HCT116 (cell line): ENCODE results near the gene CDC42EP4. TPM values are rescaled to one million over a fixed set of nuclear protein-coding genes. Genes with fewer than 3 reads are reported as not detected.

Source experiments
- ATAC-seq: fragments of 200-7000 bp; cut with Tn5 transposase; 2 replicates; pipeline ENCODE4 v1.9.1; 2020; ENCODE audit warnings: mild to moderate bottlenecking, moderate library complexity
- BruUV-seq: library from RNA; stranded (reverse); fragments of 400-500 nt; replicated peaks from 2 replicates; lab custom pipeline; 2021; lab: Mats Ljungman, UMichigan
- CTCF ChIA-PET: fragments of 300-600 bp; sonication (Branson Sonifier 250); formaldehyde crosslinking; loops from one replicate; lab custom pipeline; 2021; ENCODE audit warnings: antibody characterized with exemption; lab: Charles Lee
- POLR2A ChIA-PET: fragments of 300-600, 350-600 bp; sonication (Branson Sonifier 250); formaldehyde crosslinking; loops from one replicate; lab custom pipeline; 2021; ENCODE audit warnings: antibody characterized with exemption; lab: Charles Lee
- RAD21 ChIA-PET, 2 experiments: fragments of 300-600 bp; sonication (Branson Sonifier 250); formaldehyde crosslinking; loops; one replicate each; lab custom pipeline; 2023; ENCODE audit warnings: low total read pairs in 2 of 2; ENCODE audit not compliant: uncharacterized antibody in 2 of 2, unreplicated experiment in 2 of 2, low non-redundant PET in 1 of 2; lab: Charles Lee
- DNase-seq: peaks from one replicate; pipeline ENCODE4 v3.0.0-alpha.2; 2010; ENCODE audit warnings: low read depth, low spot score
- H2AFZ ChIP-seq: fragments of 200-600 bp; shearing (Covaris generic), sonication (generic); 2 replicates; pipeline ENCODE4 v1.6.1; 2017; ENCODE audit warnings: low read depth, mixed run types, mixed read lengths, antibody characterized with exemption, low read length; ENCODE audit not compliant: poor library complexity, severe bottlenecking
- H3K27ac ChIP-seq: 2 replicates; pipeline ENCODE4 v1.5.1; 2012; ENCODE audit warnings: low read depth, low read length
- H3K27me3 ChIP-seq: fragments of 200-600 bp; sonication (generic); 2 replicates; pipeline ENCODE4 v1.6.1; 2016; ENCODE audit warnings: mixed run types, low read length, mixed read lengths; ENCODE audit not compliant: insufficient read depth
- H3K36me3 ChIP-seq, 2 experiments: fragments of 200-500 bp in 1 of 2; fragments of 200-600 bp in 1 of 2; sonication (Bioruptor generic) in 1 of 2; sonication (generic) in 1 of 2; 2 replicates each; pipeline versions ENCODE4 v1.5.1 to v1.6.1; 2014 to 2016; ENCODE audit warnings: low read length in 2 of 2, inconsistent platforms in 1 of 2, mixed read lengths in 1 of 2, mixed run types in 1 of 2; ENCODE audit not compliant: insufficient read depth in 2 of 2, control insufficient read depth in 1 of 2
- H3K4me1 ChIP-seq, 2 experiments: fragments of 200-600 bp in 1 of 2; sonication (generic) in 1 of 2; 2 replicates each; pipeline versions ENCODE4 v1.5.1 to v1.6.1; 2012 to 2017; ENCODE audit warnings: low read length in 2 of 2, inconsistent platforms in 1 of 2, mild to moderate bottlenecking in 1 of 2, mixed read lengths in 1 of 2, mixed run types in 1 of 2, moderate library complexity in 1 of 2; ENCODE audit not compliant: insufficient read depth in 2 of 2, control insufficient read depth in 1 of 2
- H3K4me2 ChIP-seq: fragments of 200-600 bp; sonication (generic); 2 replicates; pipeline ENCODE4 v1.6.1; 2017; ENCODE audit warnings: mixed run types, low read length, mixed read lengths
- H3K4me3 ChIP-seq, 2 experiments: fragments of 200-600 bp in 1 of 2; sonication (generic) in 1 of 2; replicated peaks in 1 of 2; 2 replicates each; pipeline ENCODE4 v1.5.1; 2011 to 2016; ENCODE audit warnings: low read length in 2 of 2, control low read depth in 1 of 2, low read depth in 1 of 2, mild to moderate bottlenecking in 1 of 2, mixed read lengths in 1 of 2, mixed run types in 1 of 2
- H3K79me2 ChIP-seq: fragments of 200-600 bp; sonication (generic); 2 replicates; pipeline ENCODE4 v1.6.1; 2017; ENCODE audit warnings: mild to moderate bottlenecking, mixed run types, low read length, moderate library complexity, mixed read lengths; ENCODE audit not compliant: insufficient read depth
- H3K9ac ChIP-seq: fragments of 200-600 bp; sonication (generic); 2 replicates; pipeline ENCODE4 v1.6.1; 2016; ENCODE audit warnings: low read length, mixed read lengths
- H3K9me2 ChIP-seq: fragments of 200-600 bp; sonication (generic), shearing (Covaris generic); 2 replicates; pipeline ENCODE4 v1.6.1; 2017; ENCODE audit warnings: mixed run types, mild to moderate bottlenecking, moderate library complexity; ENCODE audit not compliant: insufficient read depth
- H3K9me3 ChIP-seq, 2 experiments: fragments of 200-500 bp in 1 of 2; fragments of 200-600 bp in 1 of 2; sonication (Bioruptor generic) in 1 of 2; sonication (generic) in 1 of 2; 2 replicates each; pipeline ENCODE4 v1.6.1; 2014 to 2017; ENCODE audit warnings: low read length in 2 of 2, mixed read lengths in 2 of 2, inconsistent platforms in 1 of 2, low read depth in 1 of 2, mild to moderate bottlenecking in 1 of 2, mixed run types in 1 of 2, moderate library complexity in 1 of 2; ENCODE audit not compliant: control insufficient read depth in 1 of 2, insufficient read depth in 1 of 2
- H4K20me1 ChIP-seq: fragments of 200-600 bp; sonication (generic), shearing (Covaris generic); 2 replicates; pipeline ENCODE4 v1.6.1; 2017; ENCODE audit warnings: mixed run types, mild to moderate bottlenecking, moderate library complexity; ENCODE audit not compliant: insufficient read depth
- CBX3 ChIP-seq: IDR thresholded peaks from 2 replicates; pipeline ENCODE4 v1.6.1; 2012; ENCODE audit warnings: low read depth
- CEBPB ChIP-seq: IDR thresholded peaks from 2 replicates; pipeline ENCODE4 v1.6.1; 2012; ENCODE audit warnings: low read depth
- EGR1 ChIP-seq: IDR thresholded peaks from 2 replicates; pipeline ENCODE4 v1.6.1; 2012; ENCODE audit warnings: low read depth
- ELF1 ChIP-seq: IDR thresholded peaks from 2 replicates; pipeline ENCODE4 v1.6.1; 2012; ENCODE audit warnings: low read depth, borderline replicate concordance
- SIN3A ChIP-seq: IDR thresholded peaks from 2 replicates; pipeline ENCODE4 v1.6.1; 2012; ENCODE audit warnings: low read depth
- SP1 ChIP-seq: IDR thresholded peaks from 2 replicates; pipeline ENCODE4 v1.6.1; 2012; ENCODE audit warnings: low read depth
- TCF7L2 ChIP-seq: IDR thresholded peaks from 2 replicates; pipeline ENCODE4 v1.7.0; 2011; ENCODE audit warnings: borderline replicate concordance, inconsistent platforms; ENCODE audit not compliant: insufficient read depth, insufficient read length; ENCODE audit errors: extremely low read depth
- intact Hi-C: fragments of 100-400 bp; cut with micrococcal nuclease; formaldehyde crosslinking; loops from 2 replicates; pipeline ENCODE4 v1.10.0; 2022
- total RNA-seq: library from RNA; stranded (reverse); gene quantifications from one replicate; pipeline ENCODE4 v1.2.1, GENCODE V29; 2021; ENCODE audit not compliant: unreplicated experiment
- TF ChIP-seq, protein P1 (sequence below), 3 experiments: fragments of 200-600 bp in 1 of 3; sonication (generic) in 1 of 3; IDR thresholded peaks in 2 of 3; conservative IDR thresholded peaks in 1 of 3; 2 replicates each; pipeline ENCODE4 v1.5.1; 2012 to 2017; ENCODE audit warnings: low read depth in 2 of 3, low read length in 2 of 3, antibody characterized with exemption in 1 of 3, borderline replicate concordance in 1 of 3, control low read depth in 1 of 3, mild to moderate bottlenecking in 1 of 3, mixed read lengths in 1 of 3, mixed run types in 1 of 3, moderate library complexity in 1 of 3; ENCODE audit not compliant: insufficient read depth in 1 of 3
- TF ChIP-seq, protein P2 (sequence below): IDR thresholded peaks from 2 replicates; pipeline ENCODE4 v1.6.1; 2012
- TF ChIP-seq, protein P3 (sequence below): IDR thresholded peaks from 2 replicates; pipeline ENCODE4 v1.6.1; 2012; ENCODE audit warnings: low read depth

The CDC42EP4 gene
- total RNA-seq, 1 experiment from 2014 or later: 54.9 TPM

DNA sequence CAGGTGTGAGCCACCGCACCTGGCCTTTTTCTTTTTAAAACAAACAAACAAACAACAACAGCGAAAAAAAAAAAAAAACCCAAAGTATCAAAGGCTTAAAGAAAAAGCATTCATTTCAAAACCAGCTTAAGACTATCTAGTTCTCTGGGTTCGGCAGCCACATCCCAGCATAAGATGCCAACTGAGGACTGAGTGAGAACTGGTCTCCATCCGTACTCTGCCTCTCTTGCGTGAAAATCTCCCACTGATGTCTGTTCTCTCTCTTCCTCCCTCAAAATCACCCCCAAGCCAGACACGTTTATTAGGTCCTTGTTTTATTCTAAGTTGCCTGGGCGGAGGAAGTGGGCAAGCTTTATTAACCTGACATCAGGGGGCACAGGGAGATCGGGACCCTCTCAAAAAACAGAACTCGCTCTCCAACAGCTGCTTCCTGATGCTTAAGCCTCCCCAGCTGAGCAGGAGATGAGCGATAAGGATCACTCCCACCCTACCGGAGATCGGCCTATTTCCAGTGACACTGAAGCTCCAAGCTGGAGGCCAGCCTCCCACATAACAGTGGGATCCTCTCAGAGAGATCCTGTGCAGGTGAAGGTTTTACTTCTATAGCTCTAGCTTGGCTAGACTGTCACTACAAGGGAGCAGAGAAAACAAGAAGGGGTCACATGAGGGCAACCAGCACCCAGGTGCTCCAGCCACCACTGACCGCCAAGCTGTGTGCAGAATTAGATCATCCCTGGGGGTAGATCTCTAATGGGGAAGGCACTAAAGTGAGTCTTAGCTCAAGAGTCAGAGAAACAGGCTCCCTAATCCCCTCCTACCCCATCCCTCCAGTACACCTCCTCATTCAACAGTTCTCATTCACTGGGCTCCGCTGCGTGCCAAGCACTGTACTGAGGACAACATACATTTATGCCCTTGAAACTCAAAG lies 13.6 kb downstream of the CDC42EP4 start:
- POLR2A ChIA-PET: interaction anchor here (2.0 to 3.4 kb wide), 2 partner anchors 10 to 13 kb away, joined by 8 to 15 read pairs; partner anchors contain the start of gene CDC42EP4
- H2AFZ ChIP-seq: no peak overlapping the region
- no peak overlapping the region for H3K27ac ChIP-seq
- no peak overlapping the region for H3K9ac ChIP-seq
- no peaks in the 10 kb centered on the region for H4K20me1 ChIP-seq
- no peaks in the 10 kb centered on the region for H3K36me3 ChIP-seq
- BruUV-seq: no TSS peak
- RAD21 ChIA-PET: no interaction called here
- H3K27me3 ChIP-seq: no peaks in the 10 kb centered on the region
- peaks cover 47 to 63% of the 10 kb centered on the region in 2 experiments for H3K4me1 ChIP-seq
- ATAC-seq (no peak), DNase-seq (no peak)
- no peak overlapping the region for H3K4me3 ChIP-seq
- peaks cover 86% of the 10 kb centered on the region for H3K79me2 ChIP-seq
- no peaks in the 10 kb centered on the region for H3K9me2 ChIP-seq
- intact Hi-C loops: no loop called here
- no peak overlapping the region for H3K4me2 ChIP-seq
- H3K9me3 ChIP-seq: no peaks in the 10 kb centered on the region
- TF ChIP-seq EGR1 (no peak), TCF7L2 (no peak), ELF1 (no peak), CEBPB (no peak), SIN3A (no peak), SP1 (no peak), CBX3 (no peak)
- TF ChIP-seq, protein P1, sequence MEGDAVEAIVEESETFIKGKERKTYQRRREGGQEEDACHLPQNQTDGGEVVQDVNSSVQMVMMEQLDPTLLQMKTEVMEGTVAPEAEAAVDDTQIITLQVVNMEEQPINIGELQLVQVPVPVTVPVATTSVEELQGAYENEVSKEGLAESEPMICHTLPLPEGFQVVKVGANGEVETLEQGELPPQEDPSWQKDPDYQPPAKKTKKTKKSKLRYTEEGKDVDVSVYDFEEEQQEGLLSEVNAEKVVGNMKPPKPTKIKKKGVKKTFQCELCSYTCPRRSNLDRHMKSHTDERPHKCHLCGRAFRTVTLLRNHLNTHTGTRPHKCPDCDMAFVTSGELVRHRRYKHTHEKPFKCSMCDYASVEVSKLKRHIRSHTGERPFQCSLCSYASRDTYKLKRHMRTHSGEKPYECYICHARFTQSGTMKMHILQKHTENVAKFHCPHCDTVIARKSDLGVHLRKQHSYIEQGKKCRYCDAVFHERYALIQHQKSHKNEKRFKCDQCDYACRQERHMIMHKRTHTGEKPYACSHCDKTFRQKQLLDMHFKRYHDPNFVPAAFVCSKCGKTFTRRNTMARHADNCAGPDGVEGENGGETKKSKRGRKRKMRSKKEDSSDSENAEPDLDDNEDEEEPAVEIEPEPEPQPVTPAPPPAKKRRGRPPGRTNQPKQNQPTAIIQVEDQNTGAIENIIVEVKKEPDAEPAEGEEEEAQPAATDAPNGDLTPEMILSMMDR (IDR thresholded peaks at IDR 0.05 in 2 of 3, conservative IDR thresholded peaks at IDR 0.05 in 1 of 3; ENCODE audit: borderline replicate concordance in 1 of 3, insufficient read depth in 1 of 3, low read depth in 2 of 3, low read length in 2 of 3): no peak
- TF ChIP-seq, protein P2, sequence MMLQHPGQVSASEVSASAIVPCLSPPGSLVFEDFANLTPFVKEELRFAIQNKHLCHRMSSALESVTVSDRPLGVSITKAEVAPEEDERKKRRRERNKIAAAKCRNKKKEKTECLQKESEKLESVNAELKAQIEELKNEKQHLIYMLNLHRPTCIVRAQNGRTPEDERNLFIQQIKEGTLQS: no peak
- TF ChIP-seq, protein P3, sequence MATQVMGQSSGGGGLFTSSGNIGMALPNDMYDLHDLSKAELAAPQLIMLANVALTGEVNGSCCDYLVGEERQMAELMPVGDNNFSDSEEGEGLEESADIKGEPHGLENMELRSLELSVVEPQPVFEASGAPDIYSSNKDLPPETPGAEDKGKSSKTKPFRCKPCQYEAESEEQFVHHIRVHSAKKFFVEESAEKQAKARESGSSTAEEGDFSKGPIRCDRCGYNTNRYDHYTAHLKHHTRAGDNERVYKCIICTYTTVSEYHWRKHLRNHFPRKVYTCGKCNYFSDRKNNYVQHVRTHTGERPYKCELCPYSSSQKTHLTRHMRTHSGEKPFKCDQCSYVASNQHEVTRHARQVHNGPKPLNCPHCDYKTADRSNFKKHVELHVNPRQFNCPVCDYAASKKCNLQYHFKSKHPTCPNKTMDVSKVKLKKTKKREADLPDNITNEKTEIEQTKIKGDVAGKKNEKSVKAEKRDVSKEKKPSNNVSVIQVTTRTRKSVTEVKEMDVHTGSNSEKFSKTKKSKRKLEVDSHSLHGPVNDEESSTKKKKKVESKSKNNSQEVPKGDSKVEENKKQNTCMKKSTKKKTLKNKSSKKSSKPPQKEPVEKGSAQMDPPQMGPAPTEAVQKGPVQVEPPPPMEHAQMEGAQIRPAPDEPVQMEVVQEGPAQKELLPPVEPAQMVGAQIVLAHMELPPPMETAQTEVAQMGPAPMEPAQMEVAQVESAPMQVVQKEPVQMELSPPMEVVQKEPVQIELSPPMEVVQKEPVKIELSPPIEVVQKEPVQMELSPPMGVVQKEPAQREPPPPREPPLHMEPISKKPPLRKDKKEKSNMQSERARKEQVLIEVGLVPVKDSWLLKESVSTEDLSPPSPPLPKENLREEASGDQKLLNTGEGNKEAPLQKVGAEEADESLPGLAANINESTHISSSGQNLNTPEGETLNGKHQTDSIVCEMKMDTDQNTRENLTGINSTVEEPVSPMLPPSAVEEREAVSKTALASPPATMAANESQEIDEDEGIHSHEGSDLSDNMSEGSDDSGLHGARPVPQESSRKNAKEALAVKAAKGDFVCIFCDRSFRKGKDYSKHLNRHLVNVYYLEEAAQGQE: no peak
- CTCF ChIA-PET: interaction anchor here (0.8 to 1.2 kb wide), 2 partner anchors 11 to 13 kb away, joined by 3 read pairs; no protein-coding TSS in a partner anchor
